HepG2 (cell line): ENCODE results near the gene DOK4. TPM values are rescaled to one million over a fixed set of nuclear protein-coding genes. Genes with fewer than 3 reads are reported as not detected.

Experiments
- CCDC6 ChIP-seq: sonication (generic); formaldehyde crosslinking; IDR thresholded peaks from 2 replicates; pipeline ENCODE4 v1.8.1; 2022; ENCODE audit warnings: mild to moderate bottlenecking, missing genetic modification reagents, moderate library complexity
- FOSL1 ChIP-seq: sonication (generic); formaldehyde crosslinking; IDR thresholded peaks from 2 replicates; pipeline ENCODE4 v1.9.0; 2021; ENCODE audit warnings: missing genetic modification reagents, borderline replicate concordance
- HNF1B ChIP-seq: sonication (generic); formaldehyde crosslinking; IDR thresholded peaks from 2 replicates; pipeline ENCODE4 v1.5.1; 2020; ENCODE audit warnings: mild to moderate bottlenecking, moderate library complexity, missing genetic modification reagents
- HNF4A ChIP-seq: sonication (generic); formaldehyde crosslinking; IDR thresholded peaks from 2 replicates; pipeline ENCODE4 v1.4.0; 2020; ENCODE audit warnings: missing genetic modification reagents
- KMT2B ChIP-seq: IDR thresholded peaks from 2 replicates; pipeline ENCODE4 v1.6.1; 2016; ENCODE audit warnings: missing genetic modification reagents, missing compliant biosample characterization
- MLX ChIP-seq: IDR thresholded peaks from 2 replicates; pipeline ENCODE4 v1.6.1; 2016
- NFRKB ChIP-seq: fragments of 450-650 bp; IDR thresholded peaks from 2 replicates; pipeline ENCODE4 v1.6.1; 2017
- SRSF9 ChIP-seq: fragments of 200-400 bp; formaldehyde crosslinking; IDR thresholded peaks from 2 replicates; pipeline ENCODE4 v1.6.1; 2018; ENCODE audit warnings: borderline replicate concordance, mild to moderate bottlenecking, low read depth, low read length; ENCODE audit not compliant: insufficient read depth, poor library complexity, severe bottlenecking
- TAF1 ChIP-seq: sonication (generic); formaldehyde crosslinking; IDR thresholded peaks from 2 replicates; pipeline ENCODE4 v1.4.0; 2020; ENCODE audit warnings: missing genetic modification reagents
- U2AF1 ChIP-seq: fragments of 200-400 bp; formaldehyde crosslinking; optimal IDR thresholded peaks from 2 replicates; pipeline ENCODE3; 2017; ENCODE audit warnings: mild to moderate bottlenecking, low read depth, low read length
- XRCC5 ChIP-seq: fragments of 200-400 bp; formaldehyde crosslinking; optimal IDR thresholded peaks from 2 replicates; pipeline ENCODE3; 2017; ENCODE audit warnings: mild to moderate bottlenecking, low read length
- ZBTB7B ChIP-seq: sonication (generic); formaldehyde crosslinking; IDR thresholded peaks from 2 replicates; pipeline ENCODE4 v1.4.0; 2020; ENCODE audit warnings: missing genetic modification reagents
- ZKSCAN8 ChIP-seq: IDR thresholded peaks from 2 replicates; pipeline ENCODE4 v1.6.1; 2016; ENCODE audit warnings: borderline replicate concordance, missing genetic modification reagents, missing compliant biosample characterization
- ZMYM2 ChIP-seq: sonication (generic); formaldehyde crosslinking; IDR thresholded peaks from 2 replicates; pipeline ENCODE4 v1.8.0; 2022; ENCODE audit warnings: mild to moderate bottlenecking, missing genetic modification reagents
- ZNF276 ChIP-seq: sonication (generic); formaldehyde crosslinking; IDR thresholded peaks from 2 replicates; pipeline ENCODE4 v1.4.0; 2020; ENCODE audit warnings: mild to moderate bottlenecking, low read depth, missing genetic modification reagents
- ZNF343 ChIP-seq: sonication (generic); formaldehyde crosslinking; IDR thresholded peaks from 2 replicates; pipeline ENCODE4 v1.4.0; 2020; ENCODE audit warnings: mild to moderate bottlenecking, missing genetic modification reagents
- ZNF468 ChIP-seq: sonication (generic); formaldehyde crosslinking; IDR thresholded peaks from 2 replicates; pipeline ENCODE4 v1.8.0; 2022; ENCODE audit warnings: mild to moderate bottlenecking, moderate library complexity, missing genetic modification reagents
- ZNF605 ChIP-seq: sonication (generic); formaldehyde crosslinking; IDR thresholded peaks from 2 replicates; pipeline ENCODE4 v1.8.0; 2022; ENCODE audit warnings: mild to moderate bottlenecking, missing genetic modification reagents
- polyA plus RNA-seq, 8 experiments: library from polyadenylated mRNA; depleted of rRNA in 3 of 8; stranded (reverse) in 7 of 8; unstranded in 1 of 8; fragments of >200 nt; fragmentation: Illumina TruSeq in 4 of 8; extraction: Trizol in 4 of 8; gene quantifications; 2 replicates each; pipeline versions ENCODE4 v1.2.1 to v1.2.3, GENCODE V29; 2011 to 2016; ENCODE audit warnings: low read depth in 4 of 8, missing spikeins in 1 of 8, mixed read lengths in 1 of 8; ENCODE audit not compliant: insufficient read depth in 1 of 8
- total RNA-seq, 5 experiments: library from RNA; depleted of rRNA; stranded (reverse); fragments of >200 nt; fragmentation: Illumina TruSeq; extraction: Trizol; gene quantifications; 2 replicates each; pipeline ENCODE4 v1.2.3, GENCODE V29; 2016; ENCODE audit warnings: low read depth in 1 of 5
- TF ChIP-seq, protein P1 (sequence below): fragments of 450-650 bp; IDR thresholded peaks from 2 replicates; pipeline ENCODE4 v1.6.1; 2017; ENCODE audit warnings: mild to moderate bottlenecking
- TF ChIP-seq, protein P2 (sequence below): sonication (generic); formaldehyde crosslinking; IDR thresholded peaks from 2 replicates; pipeline ENCODE4 v1.8.0; 2022; ENCODE audit warnings: mild to moderate bottlenecking, missing genetic modification reagents, moderate library complexity
- TF ChIP-seq, protein P3 (sequence below): IDR thresholded peaks from 2 replicates; pipeline ENCODE4 v1.6.1; 2018; ENCODE audit warnings: missing genetic modification reagents, mild to moderate bottlenecking, missing compliant biosample characterization

DOK4 gene
- total and polyA plus RNA-seq, 2 of the 13 experiments (the other 11 are each of a cell fraction or from before 2014, with no cell fraction given): 52.7 to 70.0 TPM

GRCh38 chr16:57462209-57462977, 23.9 kb downstream of the DOK4 start, which contains the start of gene POLR2C (continued):
- TF ChIP-seq, protein P1, sequence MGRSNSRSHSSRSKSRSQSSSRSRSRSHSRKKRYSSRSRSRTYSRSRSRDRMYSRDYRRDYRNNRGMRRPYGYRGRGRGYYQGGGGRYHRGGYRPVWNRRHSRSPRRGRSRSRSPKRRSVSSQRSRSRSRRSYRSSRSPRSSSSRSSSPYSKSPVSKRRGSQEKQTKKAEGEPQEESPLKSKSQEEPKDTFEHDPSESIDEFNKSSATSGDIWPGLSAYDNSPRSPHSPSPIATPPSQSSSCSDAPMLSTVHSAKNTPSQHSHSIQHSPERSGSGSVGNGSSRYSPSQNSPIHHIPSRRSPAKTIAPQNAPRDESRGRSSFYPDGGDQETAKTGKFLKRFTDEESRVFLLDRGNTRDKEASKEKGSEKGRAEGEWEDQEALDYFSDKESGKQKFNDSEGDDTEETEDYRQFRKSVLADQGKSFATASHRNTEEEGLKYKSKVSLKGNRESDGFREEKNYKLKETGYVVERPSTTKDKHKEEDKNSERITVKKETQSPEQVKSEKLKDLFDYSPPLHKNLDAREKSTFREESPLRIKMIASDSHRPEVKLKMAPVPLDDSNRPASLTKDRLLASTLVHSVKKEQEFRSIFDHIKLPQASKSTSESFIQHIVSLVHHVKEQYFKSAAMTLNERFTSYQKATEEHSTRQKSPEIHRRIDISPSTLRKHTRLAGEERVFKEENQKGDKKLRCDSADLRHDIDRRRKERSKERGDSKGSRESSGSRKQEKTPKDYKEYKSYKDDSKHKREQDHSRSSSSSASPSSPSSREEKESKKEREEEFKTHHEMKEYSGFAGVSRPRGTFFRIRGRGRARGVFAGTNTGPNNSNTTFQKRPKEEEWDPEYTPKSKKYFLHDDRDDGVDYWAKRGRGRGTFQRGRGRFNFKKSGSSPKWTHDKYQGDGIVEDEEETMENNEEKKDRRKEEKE: no peak
- TF ChIP-seq HNF4A (CRISPR knock-in tag): peak; percentile 59
- TF ChIP-seq ZKSCAN8 (CRISPR knock-in tag): peak; percentile 82
- peak; percentile 99 for TF ChIP-seq KMT2B (CRISPR knock-in tag)
- peak; percentile 29; the same call in 1 of the 2 replicates for TF ChIP-seq FOSL1 (CRISPR knock-in tag)
- TF ChIP-seq, protein P2, sequence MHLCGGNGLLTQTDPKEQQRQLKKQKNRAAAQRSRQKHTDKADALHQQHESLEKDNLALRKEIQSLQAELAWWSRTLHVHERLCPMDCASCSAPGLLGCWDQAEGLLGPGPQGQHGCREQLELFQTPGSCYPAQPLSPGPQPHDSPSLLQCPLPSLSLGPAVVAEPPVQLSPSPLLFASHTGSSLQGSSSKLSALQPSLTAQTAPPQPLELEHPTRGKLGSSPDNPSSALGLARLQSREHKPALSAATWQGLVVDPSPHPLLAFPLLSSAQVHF (CRISPR knock-in tag): no peak
- TF ChIP-seq, protein P3, sequence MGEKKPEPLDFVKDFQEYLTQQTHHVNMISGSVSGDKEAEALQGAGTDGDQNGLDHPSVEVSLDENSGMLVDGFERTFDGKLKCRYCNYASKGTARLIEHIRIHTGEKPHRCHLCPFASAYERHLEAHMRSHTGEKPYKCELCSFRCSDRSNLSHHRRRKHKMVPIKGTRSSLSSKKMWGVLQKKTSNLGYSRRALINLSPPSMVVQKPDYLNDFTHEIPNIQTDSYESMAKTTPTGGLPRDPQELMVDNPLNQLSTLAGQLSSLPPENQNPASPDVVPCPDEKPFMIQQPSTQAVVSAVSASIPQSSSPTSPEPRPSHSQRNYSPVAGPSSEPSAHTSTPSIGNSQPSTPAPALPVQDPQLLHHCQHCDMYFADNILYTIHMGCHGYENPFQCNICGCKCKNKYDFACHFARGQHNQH (CRISPR knock-in tag): peak; percentile 99
- TF ChIP-seq ZMYM2 (CRISPR knock-in tag): no peak
- TF ChIP-seq ZBTB7B (CRISPR knock-in tag): peak; percentile 84
- TF ChIP-seq CCDC6: peak; percentile 84; the same call in 1 of the 2 replicates
- TF ChIP-seq SRSF9: no peak
- TF ChIP-seq TAF1 (CRISPR knock-in tag): peak; percentile 99
- TF ChIP-seq ZNF605 (CRISPR knock-in tag): peak; percentile 80
- TF ChIP-seq MLX (CRISPR knock-in tag): no peak
- TF ChIP-seq ZNF276 (CRISPR knock-in tag): no peak
- peak; percentile 69; the same call in 1 of the 2 replicates for TF ChIP-seq ZNF343
- TF ChIP-seq ZNF468 (CRISPR knock-in tag): peak; percentile 88; the same call in 1 of the 2 replicates
- peak; percentile 90 for TF ChIP-seq HNF1B (CRISPR knock-in tag)
- TF ChIP-seq XRCC5: peak; percentile 99
- TF ChIP-seq U2AF1: peak; percentile 72
- no peak for TF ChIP-seq NFRKB
